GM19324 (cell line): ENCODE measurements around the gene PRF1.
"Not testable (repeated sequence)": the region's sequence is repeated elsewhere in the genome, so short reads cannot be mapped to it uniquely, and the experiment has no call there.

Experiments used
- ATAC-seq: cut with Tn5 transposase; IDR thresholded peaks from one replicate; pipeline ENCODE4 v1.9.1; 2021; ENCODE audit warnings: mild to moderate bottlenecking, moderate library complexity; ENCODE audit not compliant: unreplicated experiment, low FRiP score

Gene PRF1

DNA sequence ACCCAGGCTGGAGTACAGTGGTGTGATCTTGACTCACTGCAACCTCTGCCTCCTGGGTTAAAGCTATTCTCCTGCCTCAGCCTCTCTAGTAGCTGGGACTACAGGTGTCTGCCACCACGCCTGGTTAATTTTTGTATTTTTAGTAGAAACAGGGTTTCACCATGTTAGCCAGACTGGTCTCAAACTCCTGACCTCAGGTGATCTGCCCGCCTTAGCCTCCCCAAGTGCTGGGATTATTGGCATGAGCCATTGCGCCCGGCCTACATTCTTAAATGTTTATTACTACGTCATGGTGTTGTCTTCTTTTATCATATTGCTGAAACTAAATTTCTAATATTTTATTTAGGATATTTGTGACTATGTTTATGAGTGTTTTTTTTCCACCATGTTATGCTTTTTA, 21.4 kb downstream of the PRF1 start:
- not testable (repeated sequence) for ATAC-seq

DNA sequence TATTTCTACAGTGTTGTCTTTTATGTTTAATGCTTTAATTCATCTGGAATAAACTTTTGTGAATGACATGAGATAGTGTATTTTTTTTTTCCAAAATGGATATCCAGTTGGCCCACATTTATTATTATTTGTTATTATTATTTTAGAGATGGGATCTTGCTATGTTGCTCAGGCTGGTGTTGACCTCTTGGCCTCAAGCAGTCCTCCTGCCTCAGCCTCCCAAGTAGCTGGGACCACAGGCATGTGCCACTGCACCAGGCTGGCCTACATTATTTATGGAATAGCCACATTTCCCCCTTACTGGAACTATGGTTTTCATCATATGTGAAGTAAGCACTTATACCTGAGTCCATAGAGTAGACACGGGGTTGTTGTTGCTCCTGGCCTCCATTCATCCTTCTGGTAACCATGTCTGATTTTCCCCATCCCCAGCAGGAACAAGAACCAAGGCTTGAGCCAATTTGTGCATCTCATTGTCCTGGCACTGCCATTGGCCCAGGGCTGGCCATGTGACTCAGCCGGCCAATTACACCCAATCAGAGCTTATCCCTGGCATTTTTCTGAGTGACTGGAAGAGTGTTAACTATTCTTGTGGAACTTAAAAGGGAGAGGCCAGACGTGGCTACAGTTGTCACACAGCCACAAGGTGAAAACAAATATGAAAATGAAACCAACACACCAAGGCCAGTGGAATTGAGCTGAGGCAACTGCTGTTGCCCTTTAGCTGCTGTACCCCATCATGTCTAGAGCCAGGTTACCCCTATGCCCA, 23.1 kb downstream of the PRF1 start:
- peak; percentile 31 for ATAC-seq

- ATAC-seq, result no peak
These were observed 24.1 kb downstream of the PRF1 start for GRCh38 chr10:70578371-70578947.

DNA sequence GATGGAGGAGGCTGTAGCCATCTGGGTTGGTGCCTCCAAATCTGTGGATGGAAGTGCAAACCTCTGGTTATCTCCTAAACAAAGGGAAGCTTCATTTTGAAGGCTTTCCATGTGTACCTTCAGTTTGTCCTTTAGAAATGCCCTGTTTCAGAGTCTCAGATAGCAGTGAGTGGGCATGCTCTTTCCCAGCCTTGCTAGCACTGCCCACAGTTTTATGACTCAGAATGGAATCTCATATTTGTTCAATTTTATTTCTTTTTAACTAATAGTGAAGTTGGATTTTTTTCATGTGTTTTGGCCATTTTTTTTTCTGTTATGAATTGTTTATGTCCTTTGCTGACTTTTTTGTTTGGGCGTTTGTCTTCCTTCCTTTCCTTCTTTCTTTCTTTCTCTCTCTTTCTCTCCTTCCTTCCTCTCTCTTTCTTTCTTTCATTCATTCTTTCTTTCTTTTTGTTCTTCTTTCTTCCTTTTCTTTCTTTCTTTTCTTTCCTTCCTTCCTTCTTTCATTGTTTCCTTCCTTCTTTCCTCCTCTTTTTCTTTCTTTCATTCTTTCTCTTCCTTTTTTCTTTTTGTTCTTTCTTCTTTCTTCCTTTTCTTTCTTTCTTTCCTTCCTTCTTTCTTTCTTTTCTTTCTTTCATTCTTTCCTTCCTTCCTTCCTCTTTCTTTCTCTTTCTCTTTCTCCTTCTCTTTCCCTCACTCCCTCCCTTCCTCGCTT, 25.6 kb downstream of the PRF1 start:
- no peak for ATAC-seq

GRCh38 chr10:70575874-70576802, 26.4 kb downstream of the PRF1 start:
- ATAC-seq, result peak; percentile 62

- ATAC-seq, result no peak
These were observed 27.1 kb downstream of the PRF1 start for GRCh38 chr10:70575486-70575873.

DNA sequence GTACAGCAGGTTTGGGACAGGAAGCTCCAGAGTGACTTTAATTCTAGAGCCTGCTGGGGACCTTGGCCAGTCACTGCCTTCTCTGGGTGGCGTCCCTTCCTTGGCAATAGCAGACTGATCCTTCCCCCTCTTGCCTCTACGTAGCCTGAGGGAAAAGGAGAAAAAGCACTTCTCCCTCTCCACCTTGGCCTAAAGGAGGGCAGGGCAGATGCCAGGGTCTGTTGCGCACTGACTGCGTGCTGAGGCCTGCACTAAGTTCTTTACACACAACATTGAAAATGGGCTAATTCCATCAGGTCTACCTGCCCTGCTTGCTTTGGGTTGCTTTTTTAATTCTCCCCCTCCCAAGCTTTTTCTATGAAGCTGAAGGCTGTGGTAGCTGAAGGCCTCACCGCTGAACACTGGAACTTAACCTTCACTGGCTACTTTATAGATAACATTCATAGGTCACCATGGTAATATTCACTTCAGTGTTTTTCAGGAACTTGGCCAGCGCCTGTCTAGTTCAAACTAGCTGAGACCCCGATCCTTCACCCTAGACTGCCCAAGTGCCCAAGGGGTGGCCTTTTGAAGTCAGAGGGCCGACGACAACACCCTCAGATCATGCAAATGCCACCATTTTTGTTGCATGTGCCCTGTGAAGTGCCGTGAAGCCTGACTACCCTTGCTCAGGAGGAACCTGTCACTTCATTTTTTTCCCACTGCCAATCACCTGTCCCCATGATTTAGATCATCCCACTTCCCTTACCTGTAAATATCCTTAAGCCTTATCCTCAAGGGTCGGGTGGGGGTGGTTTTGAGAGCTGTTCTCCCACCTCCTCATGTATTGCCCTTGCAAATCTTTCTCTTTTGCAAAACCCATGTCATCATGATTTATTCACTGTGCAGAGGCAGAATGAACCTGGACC, 28.7 kb downstream of the PRF1 start:
- ATAC-seq, result no peak

- no peak for ATAC-seq
These were observed 30.7 kb downstream of the PRF1 start for GRCh38 chr10:70571636-70572439.

DNA sequence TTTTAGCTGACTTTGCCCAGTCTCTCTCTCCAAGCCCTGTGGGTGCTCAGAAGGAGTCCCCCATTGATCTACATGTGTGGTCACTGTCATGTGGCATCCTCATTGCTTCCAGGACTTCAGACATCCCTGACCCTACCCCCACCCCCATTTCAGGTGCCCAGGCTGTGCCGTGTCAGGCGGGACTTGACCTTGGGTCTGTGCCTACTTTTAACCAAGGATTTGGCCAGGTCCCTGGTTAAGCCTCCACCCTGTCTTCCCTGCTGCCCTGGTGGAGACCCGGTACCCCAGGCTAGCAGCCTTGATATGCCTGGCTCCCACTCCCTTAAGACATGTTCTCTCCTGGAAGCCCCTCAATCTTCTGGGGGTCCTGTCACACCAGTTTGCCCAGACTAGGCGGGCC, 31.3 kb downstream of the PRF1 start:
- ATAC-seq, result no peak

- ATAC-seq, result no peak
These were observed 33.6 kb downstream of the PRF1 start for GRCh38 chr10:70568781-70569495.

- no peak for ATAC-seq
These were observed 34.4 kb downstream of the PRF1 start for GRCh38 chr10:70568113-70568512.

- no peak for ATAC-seq
These were observed 34.9 kb downstream of the PRF1 start for GRCh38 chr10:70567603-70568002.

DNA sequence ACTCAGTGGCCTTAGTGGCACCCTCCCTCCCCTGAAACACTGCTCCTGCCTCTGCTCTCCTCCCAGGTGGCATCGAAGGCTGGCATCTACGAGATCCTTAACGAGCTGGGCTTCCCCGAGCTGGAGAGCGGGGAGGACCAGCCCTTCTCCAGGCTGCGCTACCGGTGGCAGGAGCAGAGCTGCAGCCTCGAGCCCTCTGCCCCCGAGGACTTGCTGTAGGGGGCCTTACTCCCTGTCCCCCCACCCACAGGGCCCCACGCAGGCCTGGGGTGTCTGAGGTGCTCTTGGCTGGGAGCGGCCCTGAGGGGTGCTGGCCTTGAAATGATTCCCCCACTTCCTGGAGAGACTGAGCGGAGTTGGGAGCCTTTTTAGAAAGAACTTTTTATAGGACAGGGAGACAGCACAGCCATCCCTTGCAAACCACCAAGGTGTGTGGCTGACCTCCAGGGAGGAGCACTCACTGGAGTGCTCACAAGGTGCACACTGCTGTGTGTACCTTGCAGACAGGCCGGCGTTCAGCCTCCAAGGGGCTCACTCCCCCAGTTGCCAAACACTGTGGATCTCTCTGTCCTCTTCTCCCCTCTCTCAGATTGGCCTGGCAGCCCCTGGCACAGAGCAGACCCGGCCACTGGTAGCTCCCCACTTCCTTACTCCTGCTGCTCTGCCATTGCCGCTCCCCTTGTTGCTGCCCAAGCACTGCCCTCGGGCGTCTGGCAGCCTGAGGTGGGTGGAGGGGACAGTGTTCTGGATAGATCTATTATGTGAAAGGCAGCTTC, 35.8 kb downstream of the PRF1 start:
- no peak for ATAC-seq

- ATAC-seq, result no peak
These were observed 36.7 kb downstream of the PRF1 start for GRCh38 chr10:70565556-70566514.

DNA sequence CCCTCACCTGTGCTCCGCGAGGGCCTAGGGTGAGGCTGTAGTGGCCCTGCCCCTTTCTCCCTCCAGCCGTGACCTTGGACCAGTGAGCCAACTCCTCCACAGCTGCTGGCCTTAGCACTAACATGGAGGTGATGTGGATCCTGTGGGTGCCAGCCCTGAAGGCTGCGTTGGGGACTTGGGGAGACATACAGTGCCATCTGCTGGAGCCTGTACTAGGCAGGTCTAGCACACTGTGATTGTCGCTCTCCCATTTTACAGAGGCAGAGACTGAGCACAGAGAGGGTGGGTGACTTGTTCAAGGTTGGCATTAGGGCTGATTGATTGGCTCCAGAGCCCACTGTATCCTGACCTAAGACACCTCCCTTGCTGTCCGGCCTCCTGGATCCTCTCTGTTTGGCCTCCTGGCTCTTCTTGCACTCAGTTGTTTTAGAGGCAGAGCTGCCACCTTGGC, 37.6 kb downstream of the PRF1 start:
- no peak for ATAC-seq

GRCh38 chr10:70564113-70564725, 38.3 kb downstream of the PRF1 start:
- ATAC-seq, result no peak
